HG03354 (cell line): ENCODE results near the gene TYW1.
"Not testable (repeated sequence)": the region's sequence is repeated elsewhere in the genome, so short reads cannot be mapped to it uniquely, and the experiment has no call there.

Source experiments
- ATAC-seq: cut with Tn5 transposase; IDR thresholded peaks from one replicate; pipeline ENCODE4 v1.9.1; 2021; ENCODE audit warnings: mild to moderate bottlenecking; ENCODE audit not compliant: unreplicated experiment, poor library complexity, severe bottlenecking

TYW1 gene

GRCh38 chr7:67040832-67041231, 44.2 kb downstream of the TYW1 start:
- not testable (repeated sequence) for ATAC-seq

- not testable (repeated sequence) for ATAC-seq
These were observed 46.3 kb downstream of the TYW1 start for GRCh38 chr7:67042781-67043558.

GRCh38 chr7:67043559-67043930, 46.9 kb downstream of the TYW1 start:
- not testable (repeated sequence) for ATAC-seq

GRCh38 chr7:67045496-67045995, 48.9 kb downstream of the TYW1 start:
- no peak for ATAC-seq

- ATAC-seq, result not testable (repeated sequence)
These were observed 50.2 kb downstream of the TYW1 start for GRCh38 chr7:67046819-67047218.

- ATAC-seq, result not testable (repeated sequence)
These were observed 53.3 kb downstream of the TYW1 start for GRCh38 chr7:67049908-67050307.

GRCh38 chr7:67052161-67052560, 55.5 kb downstream of the TYW1 start:
- not testable (repeated sequence) for ATAC-seq

GRCh38 chr7:67056683-67057082, 60.0 kb downstream of the TYW1 start:
- ATAC-seq, result no peak

- not testable (repeated sequence) for ATAC-seq
These were observed 64.7 kb downstream of the TYW1 start for GRCh38 chr7:67061321-67061720.

- not testable (repeated sequence) for ATAC-seq
These were observed 66.2 kb downstream of the TYW1 start for GRCh38 chr7:67062802-67063201.

- ATAC-seq, result not testable (repeated sequence)
These were observed 70.5 kb downstream of the TYW1 start for GRCh38 chr7:67066950-67067622.

GRCh38 chr7:67076120-67076519, 79.5 kb downstream of the TYW1 start:
- not testable (repeated sequence) for ATAC-seq

GRCh38 chr7:67082880-67083279, 86.2 kb downstream of the TYW1 start:
- ATAC-seq, result not testable (repeated sequence)

- ATAC-seq, result not testable (repeated sequence)
These were observed 92.6 kb downstream of the TYW1 start for GRCh38 chr7:67089261-67089660.

- not testable (repeated sequence) for ATAC-seq
These were observed 94.4 kb downstream of the TYW1 start for GRCh38 chr7:67091053-67091452.

- not testable (repeated sequence) for ATAC-seq
These were observed 101.4 kb downstream of the TYW1 start for GRCh38 chr7:67098031-67098430.

GRCh38 chr7:67099406-67099805, 102.8 kb downstream of the TYW1 start:
- not testable (repeated sequence) for ATAC-seq

GRCh38 chr7:67100038-67100437, 103.4 kb downstream of the TYW1 start:
- ATAC-seq, result not testable (repeated sequence)

GRCh38 chr7:67100956-67101361, 104.3 kb downstream of the TYW1 start:
- ATAC-seq, result no peak

- not testable (repeated sequence) for ATAC-seq
These were observed 108.3 kb downstream of the TYW1 start for GRCh38 chr7:67104937-67105336.

- no peak for ATAC-seq
These were observed 108.7 kb downstream of the TYW1 start for GRCh38 chr7:67105377-67105776.
